LNCaP clone FGC (cell line): ENCODE results near the gene DIPK1B.
A peak's percentile ranks its signal among the peaks of the same experiment; 100 is the strongest.

Source experiments
- DNase-seq: peaks from one replicate; pipeline ENCODE4 v3.0.0-alpha.2; 2011; ENCODE audit warnings: low read depth
- H3K4me3 ChIP-seq: 2 replicates; pipeline ENCODE4 v1.5.1; 2011; ENCODE audit warnings: mild to moderate bottlenecking, low read depth, low read length, control low read depth
- TF ChIP-seq, protein P1 (sequence below): IDR thresholded peaks from 2 replicates; pipeline ENCODE4 v1.5.1; 2012; ENCODE audit warnings: mild to moderate bottlenecking; ENCODE audit not compliant: control insufficient read depth, insufficient read depth; ENCODE audit errors: extremely low read depth

The DIPK1B gene

GRCh38 chr9:136675477-136676296, 36.7 kb upstream of the DIPK1B start:
- TF ChIP-seq, protein P1, sequence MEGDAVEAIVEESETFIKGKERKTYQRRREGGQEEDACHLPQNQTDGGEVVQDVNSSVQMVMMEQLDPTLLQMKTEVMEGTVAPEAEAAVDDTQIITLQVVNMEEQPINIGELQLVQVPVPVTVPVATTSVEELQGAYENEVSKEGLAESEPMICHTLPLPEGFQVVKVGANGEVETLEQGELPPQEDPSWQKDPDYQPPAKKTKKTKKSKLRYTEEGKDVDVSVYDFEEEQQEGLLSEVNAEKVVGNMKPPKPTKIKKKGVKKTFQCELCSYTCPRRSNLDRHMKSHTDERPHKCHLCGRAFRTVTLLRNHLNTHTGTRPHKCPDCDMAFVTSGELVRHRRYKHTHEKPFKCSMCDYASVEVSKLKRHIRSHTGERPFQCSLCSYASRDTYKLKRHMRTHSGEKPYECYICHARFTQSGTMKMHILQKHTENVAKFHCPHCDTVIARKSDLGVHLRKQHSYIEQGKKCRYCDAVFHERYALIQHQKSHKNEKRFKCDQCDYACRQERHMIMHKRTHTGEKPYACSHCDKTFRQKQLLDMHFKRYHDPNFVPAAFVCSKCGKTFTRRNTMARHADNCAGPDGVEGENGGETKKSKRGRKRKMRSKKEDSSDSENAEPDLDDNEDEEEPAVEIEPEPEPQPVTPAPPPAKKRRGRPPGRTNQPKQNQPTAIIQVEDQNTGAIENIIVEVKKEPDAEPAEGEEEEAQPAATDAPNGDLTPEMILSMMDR = no peak
- DNase-seq = no peak
- H3K4me3 ChIP-seq = no peak overlapping the region

DNA sequence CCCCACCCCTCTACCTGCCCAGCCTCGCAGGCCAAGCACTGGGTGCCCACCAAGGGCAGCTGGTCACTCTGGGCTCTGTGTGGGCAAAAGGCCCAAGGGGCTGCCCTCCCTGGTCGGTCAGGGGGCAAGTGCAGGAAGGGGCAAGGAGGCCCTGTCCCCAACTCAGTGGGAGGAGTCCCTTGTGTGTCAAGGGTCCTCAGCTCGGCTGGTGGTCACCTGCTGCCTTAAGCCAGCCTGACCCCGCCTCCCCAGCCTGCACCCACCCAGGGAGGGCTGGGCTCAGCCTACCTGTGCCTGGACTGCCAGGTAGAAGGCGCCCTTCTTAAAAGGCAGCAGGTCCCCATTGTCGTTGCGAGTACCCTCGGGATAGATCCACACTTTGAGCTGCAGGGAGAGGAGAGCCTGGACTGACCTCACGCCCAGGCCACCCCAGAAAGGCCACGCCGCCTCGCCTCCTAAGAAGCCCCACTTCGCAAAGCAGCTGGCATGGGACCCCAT, 36.0 kb upstream of the DIPK1B start:
- DNase-seq = no peak
- TF ChIP-seq, protein P1 = no peak

DNA sequence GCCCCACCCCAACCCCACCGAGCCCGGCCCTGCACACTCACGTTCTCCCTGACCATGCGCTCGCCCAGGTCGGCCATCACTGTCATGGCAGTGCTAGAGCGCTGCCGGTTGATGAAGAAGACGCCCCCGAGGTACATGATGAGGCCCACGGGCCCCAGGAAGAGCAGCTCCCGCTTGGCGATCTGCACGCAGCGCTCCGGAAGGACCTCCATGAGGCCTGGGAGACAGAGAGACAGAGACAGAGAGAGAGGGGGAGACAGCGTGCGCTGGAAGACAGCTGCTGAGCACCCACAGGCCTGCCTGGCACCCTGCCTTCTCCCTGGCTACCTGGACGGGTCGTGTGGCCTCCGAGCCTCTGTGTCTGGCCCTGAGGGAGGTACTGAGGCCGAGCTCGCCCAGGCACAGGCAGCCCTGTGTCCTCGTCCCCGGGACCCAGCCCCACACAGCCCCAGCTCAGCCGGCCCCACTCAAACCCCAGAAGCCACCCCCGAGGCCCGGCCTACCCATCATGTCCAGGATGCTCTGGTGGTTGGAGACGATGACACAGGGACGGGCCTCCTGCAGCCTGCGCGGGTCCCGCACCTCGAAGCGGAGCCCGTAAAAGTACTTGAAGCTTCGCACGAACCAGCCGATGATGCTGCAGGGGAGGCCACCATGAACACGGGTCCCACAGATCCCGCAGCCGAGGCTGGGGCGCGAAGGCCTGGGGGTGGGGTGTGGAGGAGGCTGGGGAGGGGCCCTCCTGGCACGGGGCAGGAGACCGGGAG, 35.3 kb upstream of the DIPK1B start:
- TF ChIP-seq, protein P1 = no peak
- DNase-seq = no peak
- H3K4me3 ChIP-seq = no peak overlapping the region

More for the DNA sequence above, 36.0 kb upstream of the DIPK1B start:
- no peak overlapping the region for H3K4me3 ChIP-seq

- no peak for DNase-seq
- TF ChIP-seq, protein P1 = no peak
- no peak overlapping the region for H3K4me3 ChIP-seq
Observed at GRCh38 chr9:136678034-136678433, 34.3 kb upstream of the DIPK1B start.

DNA sequence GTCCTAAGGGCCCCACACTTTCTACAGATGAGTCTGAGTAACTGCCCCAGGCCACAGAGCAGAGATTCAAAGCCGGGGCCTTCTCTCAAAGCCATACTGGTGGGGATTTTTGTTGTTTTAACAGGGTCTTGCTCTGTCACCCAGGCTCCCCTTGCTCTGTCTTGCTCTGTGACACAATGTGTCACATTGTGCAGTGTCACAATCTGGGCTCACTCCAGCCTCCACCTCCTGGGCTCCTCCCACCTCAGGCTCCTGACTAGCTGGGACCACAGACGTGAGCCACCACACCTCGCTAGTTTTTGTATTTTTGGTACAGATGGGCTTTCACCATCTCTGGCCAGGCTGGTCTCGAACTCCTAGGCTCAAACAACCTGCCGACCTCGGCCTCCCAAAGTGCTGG, 33.7 kb upstream of the DIPK1B start:
- H3K4me3 ChIP-seq = no peak overlapping the region
- TF ChIP-seq, protein P1 = no peak

GRCh38 chr9:136679431-136679941, 32.9 kb upstream of the DIPK1B start:
- peak; percentile 95 for DNase-seq
- TF ChIP-seq, protein P1 = no peak
- H3K4me3 ChIP-seq = peak overlapping the region; percentile 26; the same call in 1 of the 2 replicates

More for the DNA sequence above, 33.7 kb upstream of the DIPK1B start:
- no peak for DNase-seq
